Mammary epithelial cell (primary cell): Measurements from ENCODE around the gene DOCK1.

Experiments used
- CTCF ChIP-seq, 2 donors: IDR thresholded peaks in 1 of 2; conservative IDR thresholded peaks in 1 of 2; 2 replicates each; pipeline ENCODE4 v1.5.1; 2011 to 2012; ENCODE audit warnings: inconsistent platforms in 2 of 2, low read length in 2 of 2, mild to moderate bottlenecking in 2 of 2, control low read depth in 1 of 2, low read depth in 1 of 2; ENCODE audit not compliant: insufficient read depth in 1 of 2; ENCODE audit errors: extremely low read depth in 1 of 2
- EZH2 ChIP-seq: IDR thresholded peaks from 2 replicates; pipeline ENCODE4 v1.6.1; 2012; ENCODE audit warnings: low read length, inconsistent platforms, borderline replicate concordance

- TF ChIP-seq CTCF (conservative IDR thresholded peaks at IDR 0.05 in 1 of 2, IDR thresholded peaks at IDR 0.05 in 1 of 2; ENCODE audit: extremely low read depth in 1 of 2, insufficient read depth in 1 of 2, low read depth in 1 of 2, low read length in 2 of 2) (no peak), EZH2 (no peak)
Measured at GRCh38 chr10:127391875-127392274, 486.6 kb downstream of the DOCK1 start.
